Fibroblast of peridontal ligament (primary cell): Measurements from ENCODE around the gene KMT2B.
A peak's percentile ranks its signal among the peaks of the same experiment; 100 is the strongest.
"Not testable (repeated sequence)": the region's sequence is repeated elsewhere in the genome, so short reads cannot be mapped to it uniquely, and the experiment has no call there.

Experiments used
- DNase-seq: peaks from one replicate; pipeline ENCODE4 v3.0.0-alpha.2; 2010; ENCODE audit errors: extremely low read depth

Gene KMT2B

GRCh38 chr19:35757231-35757748 lies 39.5 kb downstream of the KMT2B start:
- DNase-seq = peak; percentile 95

GRCh38 chr19:35757749-35758608 lies 40.2 kb downstream of the KMT2B start, which contains the start of gene PROSER3:
TSS of gene PROSER3 (plus strand) at chr19:35758176. CDS start at chr19:35758216, 40 bp downstream.
- peak; percentile 100 for DNase-seq

GRCh38 chr19:35759697-35760096 lies 41.9 kb downstream of the KMT2B start:
- no peak for DNase-seq

- no peak for DNase-seq
Observed at GRCh38 chr19:35760711-35761349, 43.0 kb downstream of the KMT2B start.

- DNase-seq = no peak
Observed at GRCh38 chr19:35764432-35765315, 46.9 kb downstream of the KMT2B start.

GRCh38 chr19:35766571-35767104 lies 48.8 kb downstream of the KMT2B start:
- DNase-seq = no peak

- no peak for DNase-seq
Observed at GRCh38 chr19:35767288-35768081, 49.7 kb downstream of the KMT2B start.

- no peak for DNase-seq
Observed at GRCh38 chr19:35768082-35768421, 50.2 kb downstream of the KMT2B start.

- not testable (repeated sequence) for DNase-seq
Observed at GRCh38 chr19:35772362-35772761, 54.6 kb downstream of the KMT2B start.

- DNase-seq = peak; percentile 5
Observed at GRCh38 chr19:35773020-35773806, 55.4 kb downstream of the KMT2B start.

GRCh38 chr19:35774274-35775045 lies 56.7 kb downstream of the KMT2B start:
- no peak for DNase-seq

GRCh38 chr19:35775046-35775297 lies 57.2 kb downstream of the KMT2B start:
- DNase-seq = no peak

GRCh38 chr19:35775298-35776101 lies 57.7 kb downstream of the KMT2B start, which contains the start of gene ARHGAP33:
TSS of gene ARHGAP33 (plus strand) at chr19:35775564. CDS start at chr19:35775659, 95 bp downstream.
- DNase-seq = peak; percentile 92

GRCh38 chr19:35776102-35776788 lies 58.4 kb downstream of the KMT2B start:
- no peak for DNase-seq

GRCh38 chr19:35777086-35777841 lies 59.5 kb downstream of the KMT2B start:
- DNase-seq = no peak

GRCh38 chr19:35777961-35778360 lies 60.2 kb downstream of the KMT2B start:
- no peak for DNase-seq

GRCh38 chr19:35779033-35779432 lies 61.2 kb downstream of the KMT2B start:
- DNase-seq = no peak
